Measurements from ENCODE around the gene BNIP5. TPM values are rescaled to one million over a fixed set of nuclear protein-coding genes. Genes with fewer than 3 reads are reported as not detected.

BNIP5 gene
- total RNA-seq, 1 experiment from 2014 or later: not detected

GRCh38 chr6:36306375-36306774, 30.3 kb downstream of the BNIP5 start (continued):
- TF ChIP-seq ZNF281 (CRISPR knock-in tag; IDR thresholded peaks at IDR 0.05): no peak

GRCh38 chr6:36305885-36306284, 30.8 kb downstream of the BNIP5 start:
- Mint-ChIP-seq H3K4me1 (peaks cover 9% of the 10 kb centered on the region), H3K27me3 (ENCODE audit: low read depth) (no peaks in the 10 kb centered on the region), H3K36me3 (no peaks in the 10 kb centered on the region), H3K9me3 (peaks cover 9% of the 10 kb centered on the region), H3K4me3 (no peak overlapping the region), H3K27ac (no peak overlapping the region)
- POLR2A ChIA-PET: interaction anchor here (0.5 kb wide), 1 partner anchor 259 kb away, joined by 3 read pairs; no protein-coding TSS in a partner anchor
- CTCF ChIA-PET: interaction anchor here (0.7 to 2.1 kb wide), 4 partner anchors 10 to 61 kb away, joined by 3 to 11 read pairs (median 4); no protein-coding TSS in a partner anchor
- no peak for TF ChIP-seq NR3C1 (CRISPR knock-in tag; conservative IDR thresholded peaks at IDR 0.05; ENCODE audit: low read depth)
- TF ChIP-seq ZNF263 (CRISPR knock-in tag; IDR thresholded peaks at IDR 0.05; ENCODE audit: low read depth): no peak
- no peak for ATAC-seq
- no peak for DNase-seq (ENCODE audit: low spot score)

- peak; percentile 97 for DNase-seq (ENCODE audit: low spot score)
- peak overlapping the region; percentile 45; the same call in 1 of the 2 replicates for H3K27ac Mint-ChIP-seq
Observed at GRCh38 chr6:36302227-36302976, 34.3 kb downstream of the BNIP5 start.

GRCh38 chr6:36301781-36302180, 34.9 kb downstream of the BNIP5 start:
- DNase-seq (ENCODE audit: low spot score): no peak
- no peak overlapping the region for H3K27ac Mint-ChIP-seq
- H3K36me3 Mint-ChIP-seq: no peaks in the 10 kb centered on the region
- POLR2A ChIA-PET: no interaction called here
- CTCF ChIA-PET: interaction anchor here (0.5 to 3.0 kb wide), 54 partner anchors 7 to 330 kb away, joined by 3 to 65 read pairs (median 5); partner anchors contain the start of genes MAPK13 and MAPK14
- H3K4me3 Mint-ChIP-seq: no peak overlapping the region
- H3K9me3 Mint-ChIP-seq: no peaks in the 10 kb centered on the region
- H3K4me1 Mint-ChIP-seq: peaks cover 9% of the 10 kb centered on the region
- no peak for ATAC-seq
- H3K27me3 Mint-ChIP-seq (ENCODE audit: low read depth): no peaks in the 10 kb centered on the region
- TF ChIP-seq USF2 (CRISPR knock-in tag; IDR thresholded peaks at IDR 0.05) (no peak), AFF4 (CRISPR knock-in tag; IDR thresholded peaks at IDR 0.05; ENCODE audit: borderline replicate concordance) (no peak), ZNF138 (CRISPR knock-in tag; conservative IDR thresholded peaks at IDR 0.05) (no peak), ZNF219 (CRISPR knock-in tag; IDR thresholded peaks at IDR 0.05; ENCODE audit: borderline replicate concordance) (no peak), CTCF (IDR thresholded peaks at IDR 0.05) (no peak), E2F1 (CRISPR knock-in tag; IDR thresholded peaks at IDR 0.05) (no peak), NFYB (CRISPR knock-in tag; conservative IDR thresholded peaks at IDR 0.05; ENCODE audit: low read depth) (no peak)

More at GRCh38 chr6:36302227-36302976, 34.3 kb downstream of the BNIP5 start:
- Mint-ChIP-seq H3K4me1 (peaks cover 9% of the 10 kb centered on the region), H3K4me3 (no peak overlapping the region), H3K27me3 (ENCODE audit: low read depth) (no peaks in the 10 kb centered on the region), H3K36me3 (no peaks in the 10 kb centered on the region), H3K9me3 (no peaks in the 10 kb centered on the region)
- CTCF ChIA-PET: interaction anchor here (0.5 to 3.0 kb wide), 54 partner anchors 8 to 329 kb away, joined by 3 to 65 read pairs (median 5); partner anchors contain the start of genes MAPK13 and MAPK14
- ATAC-seq: peak; percentile 92
- POLR2A ChIA-PET: interaction anchor here (0.5 kb wide), 1 partner anchor 43 kb away, joined by 4 read pairs; no protein-coding TSS in a partner anchor
- no peak for TF ChIP-seq SOX15 (CRISPR knock-in tag; IDR thresholded peaks at IDR 0.05)
- peak; percentile 96 for TF ChIP-seq CTCF (IDR thresholded peaks at IDR 0.05)
- no peak for TF ChIP-seq CBFB (CRISPR knock-in tag; IDR thresholded peaks at IDR 0.05; ENCODE audit: low read depth)
- no peak for TF ChIP-seq NR3C1 (CRISPR knock-in tag; conservative IDR thresholded peaks at IDR 0.05; ENCODE audit: low read depth)
- no peak for TF ChIP-seq RORB (CRISPR knock-in tag; IDR thresholded peaks at IDR 0.05)
